HCT116 (cell line): ENCODE results near the gene TXNDC17. TPM values are rescaled to one million over a fixed set of nuclear protein-coding genes. Genes with fewer than 3 reads are reported as not detected.

ENCODE experiments used
- ATAC-seq: fragments of 200-7000 bp; cut with Tn5 transposase; 2 replicates; pipeline ENCODE4 v1.9.1; 2020; ENCODE audit warnings: mild to moderate bottlenecking, moderate library complexity
- BruUV-seq: library from RNA; stranded (reverse); fragments of 400-500 nt; replicated peaks from 2 replicates; lab custom pipeline; 2021; lab: Mats Ljungman, UMichigan
- CTCF ChIA-PET: fragments of 300-600 bp; sonication (Branson Sonifier 250); formaldehyde crosslinking; loops from one replicate; lab custom pipeline; 2021; ENCODE audit warnings: antibody characterized with exemption; lab: Charles Lee
- POLR2A ChIA-PET: fragments of 300-600, 350-600 bp; sonication (Branson Sonifier 250); formaldehyde crosslinking; loops from one replicate; lab custom pipeline; 2021; ENCODE audit warnings: antibody characterized with exemption; lab: Charles Lee
- RAD21 ChIA-PET, 2 experiments: fragments of 300-600 bp; sonication (Branson Sonifier 250); formaldehyde crosslinking; loops; one replicate each; lab custom pipeline; 2023; ENCODE audit warnings: low total read pairs in 2 of 2; ENCODE audit not compliant: uncharacterized antibody in 2 of 2, unreplicated experiment in 2 of 2, low non-redundant PET in 1 of 2; lab: Charles Lee
- DNase-seq: peaks from one replicate; pipeline ENCODE4 v3.0.0-alpha.2; 2010; ENCODE audit warnings: low read depth, low spot score
- H2AFZ ChIP-seq: fragments of 200-600 bp; shearing (Covaris generic), sonication (generic); 2 replicates; pipeline ENCODE4 v1.6.1; 2017; ENCODE audit warnings: low read depth, mixed run types, mixed read lengths, antibody characterized with exemption, low read length; ENCODE audit not compliant: poor library complexity, severe bottlenecking
- H3K27ac ChIP-seq: 2 replicates; pipeline ENCODE4 v1.5.1; 2012; ENCODE audit warnings: low read depth, low read length
- H3K27me3 ChIP-seq: fragments of 200-600 bp; sonication (generic); 2 replicates; pipeline ENCODE4 v1.6.1; 2016; ENCODE audit warnings: mixed run types, low read length, mixed read lengths; ENCODE audit not compliant: insufficient read depth
- H3K36me3 ChIP-seq, 2 experiments: fragments of 200-500 bp in 1 of 2; fragments of 200-600 bp in 1 of 2; sonication (Bioruptor generic) in 1 of 2; sonication (generic) in 1 of 2; 2 replicates each; pipeline versions ENCODE4 v1.5.1 to v1.6.1; 2014 to 2016; ENCODE audit warnings: low read length in 2 of 2, inconsistent platforms in 1 of 2, mixed read lengths in 1 of 2, mixed run types in 1 of 2; ENCODE audit not compliant: insufficient read depth in 2 of 2, control insufficient read depth in 1 of 2
- H3K4me1 ChIP-seq, 2 experiments: fragments of 200-600 bp in 1 of 2; sonication (generic) in 1 of 2; 2 replicates each; pipeline versions ENCODE4 v1.5.1 to v1.6.1; 2012 to 2017; ENCODE audit warnings: low read length in 2 of 2, inconsistent platforms in 1 of 2, mild to moderate bottlenecking in 1 of 2, mixed read lengths in 1 of 2, mixed run types in 1 of 2, moderate library complexity in 1 of 2; ENCODE audit not compliant: insufficient read depth in 2 of 2, control insufficient read depth in 1 of 2
- H3K4me2 ChIP-seq: fragments of 200-600 bp; sonication (generic); 2 replicates; pipeline ENCODE4 v1.6.1; 2017; ENCODE audit warnings: mixed run types, low read length, mixed read lengths
- H3K4me3 ChIP-seq, 2 experiments: fragments of 200-600 bp in 1 of 2; sonication (generic) in 1 of 2; replicated peaks in 1 of 2; 2 replicates each; pipeline ENCODE4 v1.5.1; 2011 to 2016; ENCODE audit warnings: low read length in 2 of 2, control low read depth in 1 of 2, low read depth in 1 of 2, mild to moderate bottlenecking in 1 of 2, mixed read lengths in 1 of 2, mixed run types in 1 of 2
- H3K79me2 ChIP-seq: fragments of 200-600 bp; sonication (generic); 2 replicates; pipeline ENCODE4 v1.6.1; 2017; ENCODE audit warnings: mild to moderate bottlenecking, mixed run types, low read length, moderate library complexity, mixed read lengths; ENCODE audit not compliant: insufficient read depth
- H3K9ac ChIP-seq: fragments of 200-600 bp; sonication (generic); 2 replicates; pipeline ENCODE4 v1.6.1; 2016; ENCODE audit warnings: low read length, mixed read lengths
- H3K9me2 ChIP-seq: fragments of 200-600 bp; sonication (generic), shearing (Covaris generic); 2 replicates; pipeline ENCODE4 v1.6.1; 2017; ENCODE audit warnings: mixed run types, mild to moderate bottlenecking, moderate library complexity; ENCODE audit not compliant: insufficient read depth
- H3K9me3 ChIP-seq, 2 experiments: fragments of 200-500 bp in 1 of 2; fragments of 200-600 bp in 1 of 2; sonication (Bioruptor generic) in 1 of 2; sonication (generic) in 1 of 2; 2 replicates each; pipeline ENCODE4 v1.6.1; 2014 to 2017; ENCODE audit warnings: low read length in 2 of 2, mixed read lengths in 2 of 2, inconsistent platforms in 1 of 2, low read depth in 1 of 2, mild to moderate bottlenecking in 1 of 2, mixed run types in 1 of 2, moderate library complexity in 1 of 2; ENCODE audit not compliant: control insufficient read depth in 1 of 2, insufficient read depth in 1 of 2
- H4K20me1 ChIP-seq: fragments of 200-600 bp; sonication (generic), shearing (Covaris generic); 2 replicates; pipeline ENCODE4 v1.6.1; 2017; ENCODE audit warnings: mixed run types, mild to moderate bottlenecking, moderate library complexity; ENCODE audit not compliant: insufficient read depth
- ATF3 ChIP-seq: IDR thresholded peaks from 2 replicates; pipeline ENCODE4 v1.6.1; 2012
- CBX3 ChIP-seq: IDR thresholded peaks from 2 replicates; pipeline ENCODE4 v1.6.1; 2012; ENCODE audit warnings: low read depth
- CEBPB ChIP-seq: IDR thresholded peaks from 2 replicates; pipeline ENCODE4 v1.6.1; 2012; ENCODE audit warnings: low read depth
- CTCF ChIP-seq, 3 experiments: fragments of 200-600 bp in 1 of 3; sonication (generic) in 1 of 3; IDR thresholded peaks in 2 of 3; conservative IDR thresholded peaks in 1 of 3; 2 replicates each; pipeline ENCODE4 v1.5.1; 2012 to 2017; ENCODE audit warnings: low read depth in 2 of 3, low read length in 2 of 3, antibody characterized with exemption in 1 of 3, borderline replicate concordance in 1 of 3, control low read depth in 1 of 3, mild to moderate bottlenecking in 1 of 3, mixed read lengths in 1 of 3, mixed run types in 1 of 3, moderate library complexity in 1 of 3; ENCODE audit not compliant: insufficient read depth in 1 of 3
- ELF1 ChIP-seq: IDR thresholded peaks from 2 replicates; pipeline ENCODE4 v1.6.1; 2012; ENCODE audit warnings: low read depth, borderline replicate concordance
- EZH2 ChIP-seq: fragments of 200-600 bp; sonication (generic); IDR thresholded peaks from 2 replicates; pipeline ENCODE4 v1.6.1; 2017; ENCODE audit warnings: antibody characterized with exemption, mixed run types
- JUND ChIP-seq: IDR thresholded peaks from 2 replicates; pipeline ENCODE4 v1.6.1; 2012
- MAX ChIP-seq: IDR thresholded peaks from 2 replicates; pipeline ENCODE4 v1.6.1; 2012
- POLR2A ChIP-seq: IDR thresholded peaks from 2 replicates; pipeline ENCODE4 v1.7.0; 2011; ENCODE audit warnings: borderline replicate concordance; ENCODE audit not compliant: insufficient read depth, insufficient read length; ENCODE audit errors: extremely low read depth
- POLR2AphosphoS5 ChIP-seq: IDR thresholded peaks from 2 replicates; pipeline ENCODE4 v1.6.1; 2011; ENCODE audit warnings: mild to moderate bottlenecking, low read depth, low read length, moderate library complexity
- REST ChIP-seq: IDR thresholded peaks from 2 replicates; pipeline ENCODE4 v1.6.1; 2012; ENCODE audit warnings: low read depth
- SIN3A ChIP-seq: IDR thresholded peaks from 2 replicates; pipeline ENCODE4 v1.6.1; 2012; ENCODE audit warnings: low read depth
- SP1 ChIP-seq: IDR thresholded peaks from 2 replicates; pipeline ENCODE4 v1.6.1; 2012; ENCODE audit warnings: low read depth
- TCF7L2 ChIP-seq: IDR thresholded peaks from 2 replicates; pipeline ENCODE4 v1.7.0; 2011; ENCODE audit warnings: borderline replicate concordance, inconsistent platforms; ENCODE audit not compliant: insufficient read depth, insufficient read length; ENCODE audit errors: extremely low read depth
- ZBTB33 ChIP-seq: IDR thresholded peaks from 2 replicates; pipeline ENCODE4 v1.6.1; 2011; ENCODE audit warnings: mild to moderate bottlenecking, low read length, moderate library complexity; ENCODE audit not compliant: insufficient replicate concordance; ENCODE audit errors: extremely low read depth
- ZFX ChIP-seq: fragments of 450-650 bp; IDR thresholded peaks from 2 replicates; pipeline ENCODE4 v1.6.1; 2017
- ZNF274 ChIP-seq: fragments of 200-500 bp; sonication (Bioruptor generic); IDR thresholded peaks from 2 replicates; pipeline ENCODE4 v1.6.1; 2014; ENCODE audit warnings: mild to moderate bottlenecking, low read depth, low read length, inconsistent platforms
- intact Hi-C: fragments of 100-400 bp; cut with micrococcal nuclease; formaldehyde crosslinking; loops from 2 replicates; pipeline ENCODE4 v1.10.0; 2022
- total RNA-seq: library from RNA; stranded (reverse); gene quantifications from one replicate; pipeline ENCODE4 v1.2.1, GENCODE V29; 2021; ENCODE audit not compliant: unreplicated experiment

The TXNDC17 gene
- total RNA-seq, 1 experiment from 2014 or later = 121 TPM

GRCh38 chr17:6611231-6611630, 29.6 kb upstream of the TXNDC17 start:
- Histone ChIP-seq H3K9me3 (no peaks in the 10 kb centered on the region), H3K27me3 (no peaks in the 10 kb centered on the region), H3K4me3 (no peak overlapping the region), H3K79me2 (peaks cover 7% of the 10 kb centered on the region), H3K36me3 (peaks cover 15 to 40% of the 10 kb centered on the region in 2 experiments), H3K4me2 (no peak overlapping the region), H2AFZ (no peak overlapping the region), H3K9ac (no peak overlapping the region), H3K9me2 (no peaks in the 10 kb centered on the region), H3K27ac (no peak overlapping the region), H3K4me1 (peaks cover 11 to 23% of the 10 kb centered on the region in 2 experiments), H4K20me1 (no peaks in the 10 kb centered on the region)
- ChIA-PET POLR2A (no interaction called here), RAD21 (interaction anchor here in 1 of 2 experiments (0.6 kb wide), 1 partner anchor 105 kb away, joined by 4 read pairs; no protein-coding TSS in a partner anchor), CTCF (no interaction called here)
- intact Hi-C loops = no loop called here
- TF ChIP-seq ZBTB33 = no peak
- TF ChIP-seq CTCF (IDR thresholded peaks at IDR 0.05 in 2 of 3, conservative IDR thresholded peaks at IDR 0.05 in 1 of 3; ENCODE audit: borderline replicate concordance in 1 of 3, insufficient read depth in 1 of 3, low read depth in 2 of 3, low read length in 2 of 3) = no peak
- TF ChIP-seq CBX3 = no peak
- TF ChIP-seq TCF7L2 = no peak
- TF ChIP-seq ZNF274 = no peak
- no peak for TF ChIP-seq REST
- TF ChIP-seq MAX = no peak
- no peak for TF ChIP-seq CEBPB
- TF ChIP-seq POLR2AphosphoS5 = no peak
- no peak for TF ChIP-seq SP1
- no peak for TF ChIP-seq POLR2A
- TF ChIP-seq ELF1 = no peak
- TF ChIP-seq JUND = no peak
- no peak for TF ChIP-seq SIN3A
- no peak for TF ChIP-seq ATF3
- TF ChIP-seq ZFX = no peak
- no peak for TF ChIP-seq EZH2
- ATAC-seq (no peak), DNase-seq (no peak)
- BruUV-seq = no TSS peak
